GM19043 (cell line): ENCODE data around the gene TRAK1.

Experiments
- ATAC-seq: cut with Tn5 transposase; IDR thresholded peaks from one replicate; pipeline ENCODE4 v1.9.1; 2021; ENCODE audit warnings: low read depth; ENCODE audit not compliant: unreplicated experiment

The TRAK1 gene

DNA sequence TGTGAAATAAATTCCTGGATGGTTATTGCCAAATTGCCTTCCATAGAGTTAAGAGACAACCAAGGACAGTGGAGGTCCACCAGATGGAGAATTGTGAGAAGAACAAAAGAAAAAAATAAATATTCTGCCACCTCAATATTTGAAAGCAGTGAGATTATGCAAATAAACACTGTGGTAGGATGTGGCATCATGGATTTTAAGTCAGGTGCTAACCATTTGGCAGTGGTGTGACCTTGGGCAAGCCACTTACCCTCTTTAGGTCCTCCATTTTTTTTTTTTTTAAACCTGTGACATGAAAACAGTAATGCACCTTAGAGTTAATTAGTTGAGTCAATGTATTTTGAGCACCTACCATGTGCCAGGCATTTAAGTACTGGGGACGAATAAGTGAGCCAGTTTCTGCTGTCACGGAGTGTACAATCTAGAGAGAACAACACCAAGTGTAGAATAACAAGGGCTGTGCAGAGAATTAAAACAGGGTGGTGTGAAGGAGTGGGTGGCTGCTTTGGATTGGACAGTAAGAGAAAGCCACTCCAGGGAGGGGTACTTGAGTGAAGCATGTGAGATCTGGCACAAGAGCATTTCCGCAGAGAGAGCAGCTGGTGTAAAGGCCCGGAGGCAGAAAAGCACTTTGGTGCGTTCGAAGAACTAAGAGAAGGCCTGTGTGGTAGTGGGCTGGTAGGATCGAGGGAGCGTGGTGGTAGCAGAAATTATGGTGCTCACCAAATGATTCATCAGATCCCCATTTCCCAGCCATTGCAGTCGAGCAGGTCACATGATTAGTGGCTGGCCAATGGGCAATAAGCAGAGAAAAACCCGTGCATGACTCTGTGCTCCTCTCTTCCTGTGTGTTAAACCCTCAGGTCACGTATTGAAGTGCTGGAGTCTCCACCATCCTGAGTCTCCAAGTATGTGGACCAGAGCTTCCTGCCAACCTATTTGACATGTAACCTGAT is 135.6 kb downstream of the TRAK1 start:
- ATAC-seq = no peak

DNA sequence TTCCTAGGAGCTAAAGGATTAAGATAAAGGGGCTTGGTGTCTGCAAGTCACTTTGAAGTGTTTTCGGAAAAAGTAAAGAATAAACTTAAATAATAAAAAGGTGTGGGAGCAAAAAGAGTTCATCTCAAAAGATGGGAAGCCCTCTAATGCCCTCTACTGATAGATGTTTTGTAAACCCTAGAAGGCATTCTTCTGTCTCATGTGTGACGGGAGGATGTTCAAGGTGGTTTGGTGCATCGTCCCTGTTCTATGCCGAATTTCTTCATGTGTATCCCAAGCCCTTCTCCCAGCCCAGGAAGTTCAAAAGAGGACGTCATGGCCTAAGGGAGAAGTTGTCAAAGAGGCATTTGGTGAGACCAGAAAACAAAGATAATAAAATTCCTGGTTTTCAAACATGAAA is 137.6 kb downstream of the TRAK1 start:
- no peak for ATAC-seq

DNA sequence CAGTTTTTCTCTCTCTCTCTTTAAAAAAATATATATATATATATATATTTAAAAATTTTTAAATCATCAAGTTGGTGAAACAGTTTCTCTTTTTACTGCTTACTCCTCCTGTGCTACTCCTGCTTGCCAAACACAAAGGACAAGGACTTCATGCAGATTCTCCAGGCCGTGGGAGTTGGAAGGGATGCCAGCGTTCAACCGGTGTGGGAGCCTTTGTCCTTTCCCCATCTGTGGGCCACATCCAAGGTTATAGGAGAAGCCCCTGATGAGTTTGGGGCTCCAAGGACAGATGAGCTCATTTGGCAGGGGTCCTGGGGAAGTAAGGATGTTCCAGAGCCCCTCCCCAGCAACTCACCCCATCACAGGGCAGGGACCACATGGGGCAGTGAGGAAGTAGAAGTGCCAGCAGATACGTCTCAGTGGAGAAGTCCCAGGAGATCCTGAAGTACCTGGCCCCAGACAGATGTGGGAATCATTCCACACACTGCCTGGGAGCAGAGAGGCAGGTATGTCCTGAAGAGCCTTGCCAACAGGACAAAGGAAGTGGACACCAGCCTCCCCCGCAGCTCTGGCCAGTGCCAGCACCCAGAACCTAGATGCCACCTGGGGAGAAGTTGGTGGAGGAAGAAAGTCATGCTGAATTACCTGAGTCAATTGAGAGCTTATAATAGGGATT is 138.2 kb downstream of the TRAK1 start:
- no peak for ATAC-seq

DNA sequence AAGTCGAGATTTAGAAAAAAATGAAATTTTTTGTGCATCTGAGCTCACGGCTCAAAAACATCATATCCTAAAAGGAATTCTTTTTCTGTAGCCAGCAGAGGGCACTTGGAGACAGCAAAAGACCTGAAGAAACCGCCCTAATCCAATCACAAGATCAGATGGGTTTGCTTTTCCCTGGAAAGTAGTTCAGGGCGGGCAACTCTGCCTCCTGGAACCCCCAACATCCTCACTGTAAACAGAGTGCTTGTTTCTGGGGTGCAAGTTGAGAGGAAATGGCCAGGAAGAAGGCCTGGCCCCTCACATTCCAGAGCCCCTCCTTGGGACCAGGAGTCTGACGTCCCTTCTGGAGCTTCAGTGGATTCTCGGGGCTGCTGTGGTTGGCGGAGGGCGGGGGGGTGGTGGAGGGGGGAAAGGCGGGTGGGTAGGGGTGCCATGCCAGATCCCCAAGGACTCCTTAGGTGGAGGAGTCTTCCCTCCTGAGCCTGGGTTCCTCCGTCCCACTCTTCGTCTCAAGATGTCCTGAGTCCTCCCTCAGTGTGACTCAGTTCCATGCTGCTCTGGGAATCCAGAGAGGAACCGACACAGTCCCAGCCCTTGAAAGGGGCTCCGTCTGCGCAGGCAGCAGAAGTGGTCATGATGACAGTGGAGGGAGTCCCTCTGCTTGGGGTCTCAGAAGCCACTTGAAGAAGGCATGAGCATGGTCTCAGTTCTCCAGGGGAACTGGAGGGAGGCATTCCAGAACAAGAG is 139.0 kb downstream of the TRAK1 start:
- ATAC-seq = no peak

DNA sequence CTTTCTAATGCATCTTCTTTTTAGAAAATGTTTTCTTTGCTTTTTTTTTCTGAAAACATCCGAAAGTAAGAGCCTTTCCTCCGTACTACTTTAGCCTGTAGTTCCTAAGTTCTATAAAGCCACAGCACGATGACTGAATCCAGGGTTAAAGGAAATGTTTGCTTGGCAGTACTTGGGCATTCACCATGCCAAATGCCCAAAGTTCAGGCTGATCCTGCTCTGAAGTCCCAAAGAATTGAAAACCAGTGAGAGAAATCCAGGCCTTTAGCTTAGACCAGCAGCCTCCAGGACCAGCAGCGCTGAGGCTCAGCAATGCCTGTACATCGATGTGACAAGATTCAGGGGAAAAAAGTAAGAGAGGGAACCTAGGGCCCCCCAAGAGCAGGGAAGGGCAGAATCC is 139.7 kb downstream of the TRAK1 start:
- ATAC-seq = no peak

DNA sequence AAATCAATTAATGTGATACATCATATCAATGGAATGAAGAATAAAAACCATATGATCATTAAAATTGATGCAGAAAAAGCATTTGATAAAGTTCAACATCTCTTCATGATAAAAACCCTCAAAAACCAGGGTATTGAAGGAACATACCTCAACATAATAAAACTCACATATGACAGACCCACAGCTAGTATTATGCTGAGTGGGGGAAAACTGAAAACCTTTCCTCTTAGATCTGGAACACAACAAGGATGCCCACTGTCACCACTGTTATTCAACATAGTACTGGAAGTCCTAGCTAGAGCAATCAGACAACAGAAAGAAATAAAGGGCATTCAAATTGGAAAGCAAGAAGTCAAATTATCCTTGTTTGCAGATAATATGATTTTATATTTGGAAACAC is 144.4 kb downstream of the TRAK1 start:
- ATAC-seq = no peak

DNA sequence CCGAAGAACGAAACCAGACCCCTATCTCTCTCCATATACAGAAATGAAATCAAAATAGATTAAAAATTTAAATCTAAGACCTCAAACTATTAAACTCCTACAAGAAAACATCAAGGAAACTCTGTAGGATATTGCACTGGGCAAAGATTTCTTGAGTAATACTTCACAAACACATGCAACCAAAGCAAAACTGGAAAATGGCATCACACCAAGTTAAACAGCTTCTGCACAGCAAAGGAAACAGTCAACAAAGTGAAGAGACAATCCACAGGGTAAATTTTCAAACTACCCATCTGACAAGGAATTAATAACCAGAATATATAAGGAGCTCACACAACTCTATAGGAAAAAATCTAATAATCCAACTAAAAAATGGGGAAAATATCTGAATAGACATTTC is 145.5 kb downstream of the TRAK1 start:
- ATAC-seq = no peak

DNA sequence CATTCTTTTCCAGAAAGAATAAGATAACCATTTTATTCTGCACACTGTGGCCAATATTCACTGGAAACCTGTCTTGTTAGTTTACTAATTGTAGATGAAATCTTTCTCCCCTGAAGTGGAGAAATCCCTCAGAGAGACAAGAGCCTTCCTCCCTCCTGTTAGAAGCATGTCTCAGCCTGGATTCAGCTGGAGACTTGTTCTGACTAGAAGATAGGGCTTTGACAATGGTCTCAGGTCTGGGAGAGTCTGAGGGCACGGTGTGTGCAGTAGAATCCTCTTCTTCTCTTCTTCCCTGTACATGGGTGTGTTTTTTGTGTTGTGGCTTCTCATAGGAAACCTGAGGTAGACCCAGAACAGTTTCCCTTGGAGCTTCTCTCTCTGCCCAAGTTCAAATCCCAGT is 154.9 kb downstream of the TRAK1 start:
- no peak for ATAC-seq

DNA sequence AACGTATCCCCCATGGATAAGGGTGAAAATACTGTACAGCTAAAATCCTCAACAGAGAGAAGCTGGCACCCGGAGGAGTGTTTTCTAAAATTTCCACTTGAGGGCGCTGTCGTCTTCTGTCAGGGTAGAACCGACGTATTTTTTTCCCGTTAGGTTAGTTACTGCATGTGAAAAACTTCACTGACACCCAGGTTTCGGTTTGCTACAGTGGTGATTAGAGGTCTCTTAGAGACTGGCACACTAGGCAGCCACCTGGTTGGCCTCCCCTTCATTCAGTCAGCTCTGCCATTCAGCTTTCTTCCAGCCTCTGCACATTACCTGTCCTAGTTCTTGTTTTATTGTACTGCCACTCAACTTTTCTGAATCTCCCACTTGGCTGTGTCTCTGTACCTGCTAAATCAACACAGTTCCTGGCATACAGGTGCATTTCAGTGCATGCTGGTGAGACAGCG is 156.4 kb downstream of the TRAK1 start:
- ATAC-seq = peak; percentile 61

DNA sequence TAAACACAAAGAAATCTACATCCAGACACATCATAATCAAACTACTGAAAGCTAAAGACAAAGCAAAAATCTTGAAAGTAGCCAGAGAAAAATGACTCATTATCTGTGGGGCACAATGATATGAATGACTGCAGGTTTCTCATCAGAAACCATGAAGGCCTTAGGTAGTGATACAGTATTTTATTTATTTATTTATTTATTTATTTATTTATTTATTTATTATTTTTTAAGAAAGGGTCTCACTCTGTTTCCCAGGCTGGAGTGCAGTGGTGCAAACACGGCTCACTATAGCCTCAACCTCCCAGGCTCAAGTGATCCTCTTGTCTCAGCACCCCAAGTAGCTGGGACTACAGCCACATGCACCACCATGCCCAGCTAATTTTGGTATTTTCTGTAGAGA is 159.6 kb downstream of the TRAK1 start:
- no peak for ATAC-seq

DNA sequence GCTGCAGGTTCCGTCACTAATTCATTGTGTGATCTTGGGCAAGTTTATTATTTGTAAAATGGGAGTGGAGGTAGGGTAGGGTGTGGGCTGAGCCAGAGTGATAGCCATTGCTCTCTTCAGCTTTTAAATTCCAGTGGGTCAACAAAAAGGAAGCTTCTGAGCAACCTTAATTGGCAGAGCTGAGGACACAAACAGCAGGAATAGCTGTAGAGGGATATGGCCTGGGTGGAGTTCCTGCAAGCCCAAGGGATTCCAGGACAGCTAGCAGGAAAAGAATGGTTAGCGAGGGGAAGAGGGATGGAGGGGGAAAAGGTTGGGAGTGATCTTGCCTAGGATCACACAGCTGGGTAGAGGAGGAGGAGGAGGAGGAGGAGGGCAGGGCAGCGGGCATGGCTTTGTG is 163.4 kb downstream of the TRAK1 start:
- no peak for ATAC-seq

DNA sequence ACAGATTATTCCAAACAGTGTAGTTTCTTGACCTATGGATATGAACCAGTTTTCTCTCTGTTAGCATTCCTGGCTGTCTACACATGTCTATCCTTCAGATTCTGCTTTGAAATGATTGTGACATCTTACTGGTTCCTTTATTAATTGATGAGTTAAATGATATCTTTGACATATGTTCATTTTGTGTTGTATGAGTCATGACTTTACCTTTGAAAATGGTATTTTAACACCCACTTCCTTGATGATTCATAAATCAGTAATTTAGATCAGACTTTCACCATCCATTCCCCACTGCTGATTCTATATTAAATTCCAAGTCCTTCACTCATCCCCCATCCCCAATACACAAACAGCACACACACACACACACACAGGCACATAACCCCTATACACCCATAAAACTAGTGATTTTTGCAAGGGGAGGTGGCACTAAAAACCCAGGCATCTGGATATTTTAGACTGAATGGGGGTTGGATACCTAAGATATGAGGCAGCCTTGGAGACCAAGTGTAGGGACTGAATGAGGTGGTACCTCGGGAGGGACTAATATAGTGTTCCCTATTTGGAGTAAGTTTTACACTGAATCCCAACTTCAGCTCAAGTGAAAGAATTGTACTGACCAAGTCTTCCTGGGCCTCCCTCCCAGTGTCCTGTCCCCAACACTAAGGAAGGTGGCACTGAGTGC is 165.1 kb downstream of the TRAK1 start:
- ATAC-seq = no peak

DNA sequence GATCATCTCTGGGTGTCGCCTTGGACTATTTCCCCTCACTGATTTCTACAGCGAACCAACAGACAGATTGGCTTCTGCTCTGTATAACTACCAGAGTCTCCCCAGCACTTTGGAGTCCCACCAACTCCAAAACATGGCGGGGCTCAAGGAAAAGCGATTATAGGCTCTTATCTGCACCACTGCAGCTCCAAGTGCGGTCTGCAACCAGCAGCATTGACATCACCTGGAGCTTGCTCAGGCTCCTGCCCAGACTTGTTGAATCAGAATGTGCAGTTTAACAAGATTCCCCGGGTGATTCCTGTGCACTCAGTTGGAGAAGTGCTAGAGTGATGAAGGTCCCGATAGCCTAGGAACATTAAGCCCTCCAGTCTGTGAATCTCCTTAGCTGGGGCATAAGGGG is 165.8 kb downstream of the TRAK1 start:
- no peak for ATAC-seq

DNA sequence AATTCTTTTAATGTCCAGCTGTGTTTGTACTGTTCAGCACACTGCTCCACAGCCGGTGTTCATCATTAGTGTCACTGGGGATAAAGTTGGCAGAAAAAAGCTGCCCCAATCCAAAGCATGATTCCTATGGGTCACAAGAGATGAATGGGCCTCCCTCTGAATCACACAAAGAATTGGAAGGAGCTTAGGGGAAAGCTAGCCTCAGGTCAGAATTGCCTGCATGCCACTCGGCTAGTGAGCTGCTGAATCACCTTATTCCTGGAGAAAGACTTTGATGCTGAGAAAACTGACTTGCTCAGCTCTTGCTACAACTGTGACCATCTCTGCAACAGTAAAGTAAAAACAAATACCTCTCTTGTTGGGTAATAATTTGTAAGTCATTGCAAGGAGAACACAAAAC is 171.4 kb downstream of the TRAK1 start:
- ATAC-seq = no peak

DNA sequence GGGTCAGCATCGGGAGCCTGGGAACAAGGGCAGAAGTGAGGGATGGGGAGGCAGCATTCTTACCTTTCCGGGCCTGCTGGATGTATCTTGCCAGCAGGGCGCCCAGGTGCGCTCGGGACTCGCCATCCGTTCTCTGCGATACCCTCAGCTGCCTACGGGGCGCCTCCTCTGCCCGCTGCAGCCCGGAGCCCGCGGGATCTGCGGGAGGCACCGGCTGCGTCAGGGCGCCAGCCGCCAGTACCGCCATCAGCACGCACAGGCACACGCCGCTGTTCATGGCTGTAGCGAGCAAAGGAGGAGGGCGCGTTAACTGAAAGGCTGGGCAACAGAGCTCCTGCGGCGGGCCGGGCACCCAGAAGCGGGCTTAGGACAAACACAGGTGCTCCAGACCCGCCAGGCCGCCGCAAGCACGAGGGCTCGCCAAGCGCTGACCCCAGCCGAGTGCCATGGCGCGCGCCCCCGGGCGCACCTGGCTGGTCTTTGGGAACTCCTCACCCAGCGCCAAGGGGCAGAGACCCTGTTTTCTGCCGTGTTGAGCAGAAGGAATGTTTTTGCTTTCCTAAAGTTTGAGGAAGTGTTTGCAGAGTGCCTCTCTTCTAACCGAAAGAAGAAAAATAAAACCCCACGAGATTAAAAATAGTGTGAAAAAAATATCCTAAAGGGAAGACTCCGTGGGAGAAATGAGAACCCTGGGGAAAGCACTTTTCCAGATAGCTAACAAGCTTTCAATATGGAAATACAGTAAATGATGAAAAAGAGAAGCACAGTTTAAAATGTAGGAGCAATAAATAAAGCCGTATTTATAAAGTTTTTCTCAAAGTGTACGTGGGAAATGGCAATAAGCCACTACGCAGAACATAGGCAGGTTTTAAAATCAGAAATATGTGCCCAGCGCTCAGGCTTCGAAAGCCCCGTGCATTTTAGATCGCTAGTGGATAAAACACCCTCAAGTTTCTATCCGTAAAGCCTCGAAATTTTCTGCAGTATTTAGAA is 172.5 kb downstream of the TRAK1 start:
- ATAC-seq = no peak

DNA sequence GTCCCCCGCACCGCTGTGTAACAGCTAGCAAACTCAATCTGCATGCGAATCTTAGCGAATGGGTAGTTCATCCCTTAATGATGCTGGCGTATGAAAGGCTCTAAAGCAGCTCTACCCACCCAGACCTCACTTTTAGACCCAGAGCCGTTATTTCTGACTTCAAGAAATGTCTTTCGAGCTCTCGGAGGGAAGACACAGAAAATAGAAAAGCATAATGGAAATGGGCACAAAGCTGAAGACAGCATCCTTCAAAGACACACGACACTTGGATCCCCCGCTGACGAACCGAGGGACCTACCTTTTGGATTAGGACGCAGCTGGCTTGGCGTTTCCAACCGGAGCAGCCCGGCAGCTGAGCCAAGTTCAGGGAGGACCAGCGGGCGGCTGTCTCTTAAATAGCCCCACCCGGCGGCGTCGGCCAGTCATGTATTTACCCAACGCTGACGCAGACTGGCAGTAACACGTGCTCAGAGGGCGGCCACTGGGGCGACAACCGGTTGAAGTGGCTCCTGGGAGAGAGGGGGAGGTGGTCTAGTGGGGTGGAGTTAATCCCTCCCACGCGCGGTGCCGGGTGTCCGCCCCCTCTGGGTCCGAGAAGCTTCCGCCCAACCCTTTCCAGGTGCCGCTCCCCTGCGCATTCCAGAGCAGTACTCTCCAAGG is 173.4 kb downstream of the TRAK1 start:
- no peak for ATAC-seq

DNA sequence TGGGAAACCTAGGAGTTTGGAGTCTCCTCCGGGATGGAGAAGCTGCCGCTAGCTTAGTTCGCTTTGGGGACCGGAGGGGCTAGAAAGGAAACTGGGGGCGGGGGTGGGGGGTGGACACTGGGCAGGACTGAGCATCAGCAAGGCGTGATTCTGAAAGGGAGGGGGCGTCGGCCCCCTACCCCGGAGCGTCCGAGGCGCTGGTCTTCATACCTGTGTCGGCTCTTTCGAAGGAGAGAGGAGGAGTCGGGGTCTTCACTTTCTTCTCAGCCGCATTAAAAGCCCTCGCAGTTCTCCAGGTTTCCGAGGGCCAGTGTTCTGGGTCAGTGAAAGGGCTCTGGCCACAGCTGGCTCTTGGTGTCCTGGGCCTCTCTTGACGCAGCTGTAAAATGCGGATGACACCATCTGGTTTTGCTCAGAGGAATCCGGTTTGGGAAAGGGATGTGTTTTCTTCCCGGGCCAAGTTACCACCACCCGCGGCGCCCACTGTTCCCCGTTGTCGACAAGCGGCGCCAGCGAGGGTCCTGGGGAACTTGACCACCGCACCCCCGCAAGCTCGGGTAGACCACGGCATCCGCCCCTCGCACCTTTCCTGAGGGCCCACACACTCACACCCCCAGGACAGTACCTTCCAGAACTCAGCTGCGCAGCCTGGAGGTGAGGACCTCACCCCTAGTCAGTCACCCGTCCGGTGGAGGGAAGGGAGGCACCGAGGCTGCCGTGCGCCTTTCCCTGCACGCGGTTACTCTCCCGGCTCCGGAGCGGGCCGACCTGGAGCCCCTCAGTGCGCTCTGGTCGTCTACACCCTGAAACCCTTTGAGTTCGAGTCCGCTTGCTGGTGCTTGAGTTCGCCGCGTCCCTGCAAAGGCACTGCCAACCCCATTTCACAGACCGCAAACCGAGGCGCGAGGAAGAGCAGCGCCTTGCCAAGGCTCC is 174.2 kb downstream of the TRAK1 start:
- no peak for ATAC-seq

DNA sequence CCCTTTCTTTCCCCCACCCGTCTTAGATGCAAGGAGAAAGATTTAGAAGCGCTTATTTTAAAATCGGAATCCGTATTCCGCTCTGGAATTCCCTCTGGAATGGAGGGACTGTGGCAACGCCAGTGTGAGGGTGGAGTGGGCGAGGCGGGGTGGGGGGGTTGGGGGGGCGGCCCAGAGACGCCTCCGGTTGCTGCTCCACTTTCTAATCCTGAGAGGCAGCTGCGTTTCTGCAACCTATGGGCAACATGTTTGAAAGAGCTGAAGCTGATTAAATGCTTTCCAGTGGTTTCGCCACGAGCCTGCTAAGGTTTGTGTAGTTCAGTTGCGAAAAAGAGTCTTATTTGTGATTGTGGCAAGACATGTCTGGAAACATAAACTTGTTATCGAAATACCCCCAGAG is 174.9 kb downstream of the TRAK1 start, which contains the start of gene CCK:
CCK (minus strand) TSS at position 101 of the 400 bp plus-strand sequence. CDS start 2,555 bp downstream, outside the sequence.
- ATAC-seq = no peak
